B cell (primary cell): ENCODE results near the gene INTS7.

Experiments used
- CTCF ChIP-seq: fragments of 200-600 bp; IDR thresholded peaks from one replicate; pipeline ENCODE4 v1.8.0; 2022; ENCODE audit warnings: antibody characterized with exemption, mild to moderate bottlenecking
- EZH2 ChIP-seq: IDR thresholded peaks from 2 replicates; pipeline ENCODE4 v1.6.1; 2012; ENCODE audit warnings: borderline replicate concordance, low read depth, mild to moderate bottlenecking, moderate library complexity, low read length; ENCODE audit not compliant: insufficient read depth, poor library complexity, severe bottlenecking

DNA sequence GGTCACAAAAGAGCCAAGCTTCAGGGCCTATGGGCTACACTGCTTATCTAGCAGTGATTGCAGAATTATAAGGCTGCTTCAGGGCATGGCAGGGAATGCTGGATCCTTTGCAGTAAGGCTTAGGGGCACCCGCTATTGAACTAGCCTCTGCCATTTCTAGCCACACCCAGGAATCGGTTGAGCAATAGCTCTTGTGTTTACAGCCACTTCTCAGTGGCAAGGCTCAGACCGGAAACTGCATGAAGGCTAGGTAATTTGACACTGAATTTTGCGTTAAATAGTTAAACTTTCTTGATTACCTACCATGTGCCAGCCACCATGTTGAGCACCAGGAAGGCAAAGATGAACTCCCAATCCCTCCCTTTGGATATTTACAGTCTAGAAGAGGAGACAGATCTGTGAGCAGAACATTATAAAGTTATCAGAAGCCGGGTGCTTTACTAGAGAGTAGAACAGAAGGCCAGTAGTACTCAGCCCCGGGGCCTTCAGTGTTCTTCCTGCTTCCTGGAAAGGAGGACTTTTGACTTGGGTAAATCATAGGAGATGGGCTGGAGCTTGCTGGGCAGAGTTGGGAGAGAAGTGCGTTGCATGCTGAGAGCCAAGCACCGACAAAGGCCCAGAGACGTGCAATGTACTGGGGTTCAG lies 106.2 kb downstream of the INTS7 start:
- no peak for TF ChIP-seq CTCF
- TF ChIP-seq EZH2: no peak
